Erythroblast (primary cell): ENCODE measurements around the gene ZBTB21.

ENCODE experiments used
- GATA1 ChIP-seq: IDR thresholded peaks from 2 replicates; pipeline ENCODE4 v1.6.1; 2011; ENCODE audit warnings: low read depth, mild to moderate bottlenecking, control low read depth, low read length, moderate library complexity
- POLR2A ChIP-seq: IDR thresholded peaks from 2 replicates; pipeline ENCODE4 v1.6.1; 2011; ENCODE audit warnings: mild to moderate bottlenecking, low read length

DNA sequence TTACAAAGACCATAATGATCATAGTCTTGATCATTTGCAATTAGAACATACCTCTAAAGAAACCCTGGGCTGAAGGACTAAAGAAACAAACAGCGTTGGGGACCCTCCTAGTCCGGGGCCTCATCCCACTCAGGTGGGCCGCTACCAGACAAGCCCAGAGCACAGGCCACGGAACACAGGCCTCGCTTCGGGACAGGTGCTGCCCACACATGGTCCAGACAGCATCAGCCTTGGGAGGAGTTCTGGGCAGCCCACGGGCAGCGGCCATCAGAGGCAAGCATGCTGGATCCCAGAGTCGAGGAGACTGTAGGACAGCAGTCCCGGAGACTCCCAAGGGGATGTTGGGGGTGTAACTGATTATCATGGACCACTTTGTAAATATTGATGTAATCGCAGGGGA is 61.3 kb downstream of the ZBTB21 start:
- TF ChIP-seq POLR2A (no peak), GATA1 (no peak)
